ENCODE data around the gene AKR7A3.
A peak's percentile ranks its signal among the peaks of the same experiment; 100 is the strongest.
"Not testable (repeated sequence)": the region's sequence is repeated elsewhere in the genome, so short reads cannot be mapped to it uniquely, and the experiment has no call there.

AKR7A3 gene

GRCh38 chr1:19258353-19258752, 30.2 kb downstream of the AKR7A3 start:
- Mint-ChIP-seq H3K4me1 (peaks cover 16% of the 10 kb centered on the region), H3K4me3 (no peak overlapping the region), H3K27ac (no peak overlapping the region), H3K27me3 (no peaks in the 10 kb centered on the region), H3K9me3 (no peaks in the 10 kb centered on the region), H3K36me3 (peaks cover 50% of the 10 kb centered on the region)
- no peak for ATAC-seq

- Mint-ChIP-seq H3K9me3 (no peaks in the 10 kb centered on the region), H3K4me3 (no peak overlapping the region), H3K27me3 (no peaks in the 10 kb centered on the region), H3K36me3 (peaks cover 50% of the 10 kb centered on the region), H3K4me1 (peaks cover 26% of the 10 kb centered on the region), H3K27ac (peak overlapping the region; percentile 74)
- peak; percentile 47 for ATAC-seq
Observed at GRCh38 chr1:19257178-19257914, 31.2 kb downstream of the AKR7A3 start.

GRCh38 chr1:19256301-19256700, 32.3 kb downstream of the AKR7A3 start:
- not testable (repeated sequence) for H3K4me3 Mint-ChIP-seq, H3K27ac Mint-ChIP-seq, ATAC-seq, H3K27me3 Mint-ChIP-seq, H3K9me3 Mint-ChIP-seq
- Mint-ChIP-seq H3K4me1 (peaks cover 29% of the 10 kb centered on the region), H3K36me3 (peaks cover 50% of the 10 kb centered on the region)

GRCh38 chr1:19255288-19255687, 33.3 kb downstream of the AKR7A3 start:
- Mint-ChIP-seq H3K9me3 (no peaks in the 10 kb centered on the region), H3K4me3 (no peak overlapping the region), H3K4me1 (peaks cover 36% of the 10 kb centered on the region), H3K27ac (no peak overlapping the region), H3K36me3 (peaks cover 44% of the 10 kb centered on the region), H3K27me3 (no peaks in the 10 kb centered on the region)
- ATAC-seq, result no peak

GRCh38 chr1:19254416-19254815, 34.2 kb downstream of the AKR7A3 start:
- H3K36me3 Mint-ChIP-seq, result peaks cover 35% of the 10 kb centered on the region
- H3K4me3 Mint-ChIP-seq, result no peak overlapping the region
- no peaks in the 10 kb centered on the region for H3K27me3 Mint-ChIP-seq
- no peak for ATAC-seq
- peaks cover 36% of the 10 kb centered on the region for H3K4me1 Mint-ChIP-seq
- no peak overlapping the region for H3K27ac Mint-ChIP-seq
- H3K9me3 Mint-ChIP-seq, result no peaks in the 10 kb centered on the region

- Mint-ChIP-seq H3K36me3 (peaks cover 11% of the 10 kb centered on the region), H3K4me3 (peak within 1 kb of the TSS; percentile 92), H3K27ac (peak within 1 kb of the TSS; percentile 98), H3K9me3 (no peaks in the 10 kb centered on the region), H3K27me3 (no peaks in the 10 kb centered on the region), H3K4me1 (peaks cover 27% of the 10 kb centered on the region)
- peak; percentile 97 for ATAC-seq
Observed at GRCh38 chr1:19251305-19252196, 37.0 kb downstream of the AKR7A3 start, which contains the start of the genes EMC1 and MRTO4. TSS of gene EMC1 (minus strand) at chr1:19251524. CDS start at chr1:19251509, 15 bp downstream. TSS of gene MRTO4 (plus strand) at chr1:19251805. CDS start at chr1:19251836, 31 bp downstream.

- Mint-ChIP-seq H3K4me1 (peaks cover 27% of the 10 kb centered on the region), H3K4me3 (peak overlapping the region; percentile 92), H3K27me3 (no peaks in the 10 kb centered on the region), H3K9me3 (no peaks in the 10 kb centered on the region), H3K27ac (peak overlapping the region; percentile 98), H3K36me3 (peaks cover 7% of the 10 kb centered on the region)
- no peak for ATAC-seq
Observed at GRCh38 chr1:19250629-19251304, 37.8 kb downstream of the AKR7A3 start.

GRCh38 chr1:19240673-19241538, 47.7 kb downstream of the AKR7A3 start:
- H3K36me3 Mint-ChIP-seq, result peaks cover 71% of the 10 kb centered on the region
- ATAC-seq, result peak; percentile 72

GRCh38 chr1:19239876-19240275, 48.7 kb downstream of the AKR7A3 start:
- H3K36me3 Mint-ChIP-seq, result peaks cover 68% of the 10 kb centered on the region
- no peak for ATAC-seq
- H3K4me3 Mint-ChIP-seq, result no peak overlapping the region
- H3K27ac Mint-ChIP-seq, result no peak overlapping the region
- no peaks in the 10 kb centered on the region for H3K4me1 Mint-ChIP-seq
- no peaks in the 10 kb centered on the region for H3K27me3 Mint-ChIP-seq
- H3K9me3 Mint-ChIP-seq, result no peaks in the 10 kb centered on the region

More at GRCh38 chr1:19240673-19241538, 47.7 kb downstream of the AKR7A3 start:
- Mint-ChIP-seq H3K9me3 (no peaks in the 10 kb centered on the region), H3K4me1 (no peaks in the 10 kb centered on the region), H3K27me3 (no peaks in the 10 kb centered on the region), H3K27ac (peak overlapping the region; percentile 9), H3K4me3 (no peak overlapping the region)

- no peak overlapping the region for H3K27ac Mint-ChIP-seq
- ATAC-seq, result no peak
- H3K27me3 Mint-ChIP-seq, result no peaks in the 10 kb centered on the region
- H3K9me3 Mint-ChIP-seq, result no peaks in the 10 kb centered on the region
- no peak overlapping the region for H3K4me3 Mint-ChIP-seq
- H3K4me1 Mint-ChIP-seq, result no peaks in the 10 kb centered on the region
- peaks cover 53% of the 10 kb centered on the region for H3K36me3 Mint-ChIP-seq
Observed at GRCh38 chr1:19234224-19234623, 54.3 kb downstream of the AKR7A3 start.
